A673 (cell line): ENCODE results near the gene THSD4. TPM values are rescaled to one million over a fixed set of nuclear protein-coding genes. Genes with fewer than 3 reads are reported as not detected.

Source experiments
- BruUV-seq: library from RNA; stranded (reverse); fragments of 400-500 nt; replicated peaks from 2 replicates; lab custom pipeline; 2021; lab: Mats Ljungman, UMichigan
- CTCF ChIA-PET: fragments of 300-600 bp; sonication (Branson Sonifier 250); formaldehyde crosslinking; loops from one replicate; lab custom pipeline; 2022; ENCODE audit warnings: antibody characterized with exemption; lab: Charles Lee
- POLR2A ChIA-PET: fragments of 300-600 bp; sonication (Branson Sonifier 250); formaldehyde crosslinking; loops from one replicate; lab custom pipeline; 2022; ENCODE audit warnings: antibody characterized with exemption; ENCODE audit not compliant: low non-redundant PET; lab: Charles Lee
- DNase-seq: peaks from one replicate; pipeline ENCODE4 v3.0.0-alpha.2; 2015; ENCODE audit warnings: low spot score
- H3K27ac ChIP-seq: fragments of 200-600 bp; sonication (generic); 2 replicates; pipeline ENCODE4 v1.5.1; 2016; ENCODE audit warnings: mixed run types, low read depth, mild to moderate bottlenecking, mixed read lengths, antibody characterized with exemption, low read length; ENCODE audit not compliant: poor library complexity, severe bottlenecking
- H3K27me3 ChIP-seq: fragments of 200-600 bp; sonication (generic); replicated peaks from 2 replicates; pipeline ENCODE4 v1.6.1; 2017; ENCODE audit warnings: mixed run types, low read depth, mild to moderate bottlenecking, mixed read lengths, antibody characterized with exemption, low read length; ENCODE audit not compliant: insufficient read depth, poor library complexity
- H3K36me3 ChIP-seq: fragments of 200-600 bp; sonication (generic); 2 replicates; pipeline ENCODE4 v1.6.1; 2016; ENCODE audit warnings: mixed run types, mild to moderate bottlenecking, mixed read lengths, antibody characterized with exemption, low read length; ENCODE audit not compliant: insufficient read depth, poor library complexity, severe bottlenecking
- H3K4me1 ChIP-seq: fragments of 200-600 bp; sonication (generic); 2 replicates; pipeline ENCODE4 v1.6.1; 2017; ENCODE audit warnings: mixed run types, mild to moderate bottlenecking, mixed read lengths, antibody characterized with exemption, low read length; ENCODE audit not compliant: insufficient read depth, poor library complexity, severe bottlenecking
- H3K4me3 ChIP-seq: fragments of 200-600 bp; sonication (generic); 2 replicates; pipeline ENCODE4 v1.5.1; 2016; ENCODE audit warnings: low read depth, mixed run types, mild to moderate bottlenecking, mixed read lengths, low read length; ENCODE audit not compliant: poor library complexity, severe bottlenecking
- H3K9me3 ChIP-seq: fragments of 200-600 bp; sonication (generic); 2 replicates; pipeline ENCODE4 v1.6.1; 2016; ENCODE audit warnings: mixed run types, low read depth, mild to moderate bottlenecking, mixed read lengths, antibody characterized with exemption, low read length; ENCODE audit not compliant: poor library complexity, severe bottlenecking
- EZH2 ChIP-seq: fragments of 200-600 bp; sonication (generic); IDR thresholded peaks from 2 replicates; pipeline ENCODE4 v1.6.1; 2017; ENCODE audit warnings: borderline replicate concordance, low read depth, mild to moderate bottlenecking, mixed read lengths, antibody characterized with exemption, low read length; ENCODE audit not compliant: poor library complexity, severe bottlenecking
- intact Hi-C: fragments of 100-400 bp; cut with micrococcal nuclease; formaldehyde crosslinking; loops from one replicate; pipeline ENCODE4 v1.10.0; 2022; ENCODE audit not compliant: unreplicated experiment
- total RNA-seq: library from RNA; stranded (reverse); gene quantifications from 2 replicates; pipeline ENCODE4 v1.2.3, GENCODE V29; 2021
- TF ChIP-seq, protein P1 (sequence below): fragments of 300-800, 200-600 bp; sonication (generic); conservative IDR thresholded peaks from 2 replicates; pipeline ENCODE4 v1.5.1; 2017; ENCODE audit warnings: low read depth, mild to moderate bottlenecking, antibody characterized with exemption, low read length, moderate library complexity, mixed read lengths

Gene THSD4
- total RNA-seq, 1 experiment from 2014 or later: 2.4 TPM

DNA sequence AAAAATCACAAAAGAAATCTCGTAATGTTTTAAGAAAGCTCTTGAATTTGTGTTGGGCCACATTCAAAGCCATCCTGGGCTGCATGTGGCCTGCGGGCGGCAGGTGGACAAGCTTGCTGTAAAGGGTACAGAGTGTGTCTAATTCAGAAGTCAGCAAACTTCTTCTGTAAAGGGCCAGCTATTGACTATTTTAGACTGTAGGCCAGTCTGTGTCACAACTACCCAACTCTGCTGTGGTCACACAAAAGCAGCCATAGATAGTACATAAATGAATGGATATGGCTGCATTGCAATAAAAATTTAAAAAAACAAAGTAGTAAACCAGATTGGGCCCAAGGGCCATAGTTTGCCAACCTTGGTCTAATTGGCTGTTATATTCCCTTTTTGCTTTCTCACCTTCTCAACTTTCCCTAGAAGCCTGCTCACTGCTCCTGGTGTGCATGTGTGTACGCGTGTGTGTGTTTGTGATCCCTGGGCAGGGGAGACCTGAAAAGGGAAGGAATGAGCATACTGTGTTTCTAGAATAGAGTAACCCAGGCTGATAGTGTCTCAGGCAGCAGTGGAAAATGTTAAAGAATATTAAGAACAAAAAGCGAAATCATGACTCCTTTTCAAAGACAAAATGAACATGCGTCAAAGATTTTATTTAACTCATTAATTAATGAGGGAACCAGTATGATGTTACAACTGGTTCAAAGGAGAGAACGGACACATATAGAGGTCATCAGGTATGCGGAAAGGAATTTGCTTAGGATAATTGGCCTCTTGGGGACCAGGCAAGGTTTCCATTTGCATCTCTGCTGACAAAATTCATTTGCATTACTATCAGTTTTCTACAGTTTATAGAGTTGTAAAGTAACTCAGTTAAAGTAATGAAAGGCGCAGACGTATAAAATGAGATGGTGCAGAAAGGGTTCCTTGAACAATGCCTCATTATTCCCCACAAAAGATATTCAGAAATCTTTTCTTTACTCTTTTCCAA lies 248.0 kb downstream of the THSD4 start:
- Histone ChIP-seq H3K27me3 (no peaks in the 10 kb centered on the region), H3K27ac (no peak overlapping the region), H3K4me3 (no peak overlapping the region), H3K36me3 (no peaks in the 10 kb centered on the region), H3K9me3 (no peaks in the 10 kb centered on the region), H3K4me1 (peaks cover 6% of the 10 kb centered on the region)
- TF ChIP-seq EZH2: no peak
- TF ChIP-seq, protein P1, sequence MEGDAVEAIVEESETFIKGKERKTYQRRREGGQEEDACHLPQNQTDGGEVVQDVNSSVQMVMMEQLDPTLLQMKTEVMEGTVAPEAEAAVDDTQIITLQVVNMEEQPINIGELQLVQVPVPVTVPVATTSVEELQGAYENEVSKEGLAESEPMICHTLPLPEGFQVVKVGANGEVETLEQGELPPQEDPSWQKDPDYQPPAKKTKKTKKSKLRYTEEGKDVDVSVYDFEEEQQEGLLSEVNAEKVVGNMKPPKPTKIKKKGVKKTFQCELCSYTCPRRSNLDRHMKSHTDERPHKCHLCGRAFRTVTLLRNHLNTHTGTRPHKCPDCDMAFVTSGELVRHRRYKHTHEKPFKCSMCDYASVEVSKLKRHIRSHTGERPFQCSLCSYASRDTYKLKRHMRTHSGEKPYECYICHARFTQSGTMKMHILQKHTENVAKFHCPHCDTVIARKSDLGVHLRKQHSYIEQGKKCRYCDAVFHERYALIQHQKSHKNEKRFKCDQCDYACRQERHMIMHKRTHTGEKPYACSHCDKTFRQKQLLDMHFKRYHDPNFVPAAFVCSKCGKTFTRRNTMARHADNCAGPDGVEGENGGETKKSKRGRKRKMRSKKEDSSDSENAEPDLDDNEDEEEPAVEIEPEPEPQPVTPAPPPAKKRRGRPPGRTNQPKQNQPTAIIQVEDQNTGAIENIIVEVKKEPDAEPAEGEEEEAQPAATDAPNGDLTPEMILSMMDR: no peak
- CTCF ChIA-PET: no interaction called here
- DNase-seq: no peak
- POLR2A ChIA-PET: no interaction called here
- intact Hi-C loops: no loop called here
- BruUV-seq: no TSS peak

DNA sequence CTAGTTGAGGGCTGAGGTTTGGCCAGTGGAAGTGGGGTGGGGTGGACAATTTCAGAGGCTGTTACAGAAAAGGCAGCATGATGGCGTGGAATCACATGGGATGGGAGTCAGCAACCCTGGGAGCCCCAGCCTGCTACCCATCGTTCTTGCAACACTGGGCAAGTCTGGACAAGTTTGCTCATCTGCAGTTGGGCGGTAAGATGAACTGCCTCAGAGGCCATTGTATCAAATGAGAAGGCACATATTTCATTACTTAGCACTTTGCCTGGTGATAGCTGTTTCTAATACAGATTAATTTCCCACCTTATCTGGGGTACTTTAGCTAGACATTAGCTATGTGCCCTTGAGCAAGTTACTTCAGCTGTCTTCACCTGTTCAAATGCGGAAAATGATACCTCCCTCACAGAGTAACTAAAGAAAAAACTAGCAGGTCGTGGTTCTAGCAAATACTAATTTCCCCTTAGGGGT lies 248.9 kb downstream of the THSD4 start:
- intact Hi-C loops: no loop called here
- ChIA-PET CTCF (interaction anchor here (0.6 kb wide), 1 partner anchor 122 kb away, joined by 3 read pairs; no protein-coding TSS in a partner anchor), POLR2A (no interaction called here)
- DNase-seq: peak; percentile 36
- Histone ChIP-seq H3K4me1 (peaks cover 6% of the 10 kb centered on the region), H3K27ac (no peak overlapping the region), H3K9me3 (no peaks in the 10 kb centered on the region), H3K27me3 (no peaks in the 10 kb centered on the region), H3K36me3 (no peaks in the 10 kb centered on the region), H3K4me3 (no peak overlapping the region)
- BruUV-seq: no TSS peak
- TF ChIP-seq, protein P1: no peak
- no peak for TF ChIP-seq EZH2

GRCh38 chr15:71366522-71366921 lies 251.3 kb downstream of the THSD4 start:
- ChIA-PET POLR2A (interaction anchor here (0.7 kb wide), 1 partner anchor 294 kb away, joined by 4 read pairs; no protein-coding TSS in a partner anchor), CTCF (no interaction called here)
- intact Hi-C loops: no loop called here
- Histone ChIP-seq H3K4me3 (no peak overlapping the region), H3K27ac (no peak overlapping the region), H3K9me3 (no peaks in the 10 kb centered on the region), H3K36me3 (no peaks in the 10 kb centered on the region), H3K4me1 (peaks cover 6% of the 10 kb centered on the region), H3K27me3 (no peaks in the 10 kb centered on the region)
- BruUV-seq: no TSS peak
- TF ChIP-seq EZH2: no peak
- TF ChIP-seq, protein P1: no peak
- no peak for DNase-seq
